Camera-type eye (tissue), 1 donor: ENCODE data around the gene PTPRD. TPM values are rescaled to one million over a fixed set of nuclear protein-coding genes. Genes with fewer than 3 reads are reported as not detected.

Experiments used
- total RNA-seq: library from RNA; depleted of rRNA; stranded (reverse); fragments of >200 nt; gene quantifications from one replicate; pipeline ENCODE4 v1.2.3, GENCODE V29; 2014

The PTPRD gene
- 244 TPM for total RNA-seq

DNA sequence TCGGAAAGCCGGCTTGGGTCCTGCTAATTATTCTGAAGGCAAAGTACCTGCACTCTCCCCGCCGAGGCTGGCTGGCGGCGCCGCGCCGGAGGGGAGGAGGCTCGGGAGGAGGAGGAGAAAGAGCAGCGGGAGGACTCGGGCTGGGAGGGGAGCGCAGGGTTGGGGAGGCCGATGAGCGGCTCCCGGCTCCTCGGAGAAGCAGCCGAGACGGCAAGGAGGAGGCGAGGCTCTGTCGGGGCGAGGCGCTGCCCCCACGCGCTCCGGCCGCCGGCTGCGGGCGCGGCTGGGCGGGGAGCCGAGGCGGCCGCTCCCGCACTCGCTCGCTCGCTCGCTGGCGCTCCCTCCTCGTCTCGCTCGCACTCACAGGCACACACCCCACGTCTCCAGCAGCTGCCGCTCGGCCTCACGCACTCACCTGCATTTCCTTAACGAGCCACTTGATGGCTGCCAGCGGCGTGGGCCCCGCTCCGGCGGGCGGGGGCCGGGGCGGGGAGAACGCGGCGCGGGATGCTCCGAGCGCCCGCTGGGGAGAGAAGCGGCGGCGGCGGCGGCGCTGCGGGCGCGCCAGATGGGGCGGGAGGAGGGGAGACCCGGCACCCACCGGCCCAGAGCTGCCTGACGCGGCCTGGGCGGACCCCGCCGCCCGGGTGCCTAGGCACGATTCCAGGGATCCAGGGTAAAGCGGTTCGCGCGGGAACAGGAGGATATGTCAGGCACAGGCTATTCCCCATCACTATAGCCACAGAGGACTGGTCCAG, at the start of gene PTPRD:
Gene PTPRD (minus strand): TSS at position 362 of the 758 bp plus-strand sequence.

